OCI-LY7 (cell line): ENCODE measurements around the gene DDT. TPM values are rescaled to one million over a fixed set of nuclear protein-coding genes. Genes with fewer than 3 reads are reported as not detected.
"Not testable (repeated sequence)": the region's sequence is repeated elsewhere in the genome, so short reads cannot be mapped to it uniquely, and the experiment has no call there.

ENCODE experiments used
- BruUV-seq: library from RNA; stranded (reverse); fragments of 400-500 nt; replicated peaks from 2 replicates; lab custom pipeline; 2021; lab: Mats Ljungman, UMichigan
- CTCF ChIA-PET: fragments of 300-600 bp; sonication (Branson Sonifier 250); formaldehyde crosslinking; loops from one replicate; lab custom pipeline; 2022; ENCODE audit warnings: antibody characterized with exemption; ENCODE audit not compliant: unreplicated experiment; lab: Charles Lee
- POLR2A ChIA-PET: fragments of 300-600 bp; sonication (Branson Sonifier 250); formaldehyde crosslinking; loops from one replicate; lab custom pipeline; 2022; ENCODE audit warnings: antibody characterized with exemption; lab: Charles Lee
- DNase-seq: peaks from one replicate; pipeline ENCODE4 v3.0.0-alpha.2; 2015; ENCODE audit warnings: low spot score
- H2AFZ ChIP-seq: fragments of 200-600 bp; sonication (generic), shearing (Covaris generic); 2 replicates; pipeline ENCODE4 v1.6.1; 2014; ENCODE audit warnings: mild to moderate bottlenecking, antibody characterized with exemption, low read length, moderate library complexity
- H3K27ac ChIP-seq: fragments of 200-600 bp; sonication (generic); 2 replicates; pipeline ENCODE4 v1.5.1; 2014; ENCODE audit warnings: mixed run types, low read depth, mild to moderate bottlenecking, moderate library complexity, low read length, inconsistent platforms; ENCODE audit not compliant: poor library complexity, severe bottlenecking
- H3K36me3 ChIP-seq: fragments of 200-600 bp; sonication (generic); 2 replicates; pipeline ENCODE4 v1.6.1; 2014; ENCODE audit warnings: mild to moderate bottlenecking, antibody characterized with exemption, low read length, moderate library complexity, mixed read lengths; ENCODE audit not compliant: insufficient read depth
- H3K4me1 ChIP-seq: fragments of 200-600 bp; sonication (generic); 2 replicates; pipeline ENCODE4 v1.5.1; 2014; ENCODE audit warnings: mild to moderate bottlenecking, low read length; ENCODE audit not compliant: insufficient read depth, poor library complexity, severe bottlenecking
- H3K4me2 ChIP-seq: fragments of 200-600 bp; sonication (generic); 2 replicates; pipeline ENCODE4 v1.6.1; 2014; ENCODE audit warnings: mild to moderate bottlenecking, low read length
- H3K4me3 ChIP-seq: fragments of 200-600 bp; sonication (generic); 2 replicates; pipeline ENCODE4 v1.5.1; 2014; ENCODE audit warnings: mild to moderate bottlenecking, low read depth, low read length; ENCODE audit not compliant: poor library complexity, severe bottlenecking
- H3K79me2 ChIP-seq: fragments of 200-600 bp; sonication (generic); 2 replicates; pipeline ENCODE4 v1.6.1; 2016; ENCODE audit warnings: low read depth, mild to moderate bottlenecking, low read length, moderate library complexity, mixed read lengths; ENCODE audit not compliant: insufficient read depth
- H3K9me2 ChIP-seq: fragments of 200-600 bp; sonication (generic); 2 replicates; pipeline ENCODE4 v1.6.1; 2016; ENCODE audit warnings: mild to moderate bottlenecking, low read length, mixed read lengths; ENCODE audit not compliant: insufficient read depth
- H3K9me3 ChIP-seq: fragments of 200-600 bp; sonication (generic); 2 replicates; pipeline ENCODE4 v1.6.1; 2014; ENCODE audit warnings: mild to moderate bottlenecking, mixed run types, low read length, mixed read lengths
- H4K20me1 ChIP-seq: fragments of 200-600 bp; sonication (generic); 2 replicates; pipeline ENCODE4 v1.6.1; 2014; ENCODE audit warnings: mild to moderate bottlenecking, antibody characterized with exemption, low read length, moderate library complexity, mixed read lengths; ENCODE audit not compliant: insufficient read depth
- intact Hi-C: fragments of 100-400 bp; cut with micrococcal nuclease; formaldehyde crosslinking; loops from one replicate; pipeline ENCODE4 v1.10.0; 2022; ENCODE audit not compliant: unreplicated experiment
- total RNA-seq, 2 experiments: library from RNA; depleted of rRNA in 1 of 2; stranded (reverse); fragments of >200 nt in 1 of 2; shearing (Covaris generic) in 1 of 2; gene quantifications; 2 replicates each; pipeline ENCODE4 v1.2.3, GENCODE V29; 2014 to 2022

Gene DDT
- total RNA-seq, 2 experiments from 2014 or later: 182 to 252 TPM

GRCh38 chr22:23952794-23953405 is 21.3 kb downstream of the DDT start:
- intact Hi-C loops: loop anchor here (5.0 kb wide), 1 partner anchor 39 kb away; no protein-coding TSS in a partner anchor
- CTCF ChIA-PET, BruUV-seq, H3K79me2 ChIP-seq, H3K36me3 ChIP-seq, H3K27ac ChIP-seq, POLR2A ChIA-PET, H2AFZ ChIP-seq, H4K20me1 ChIP-seq, H3K9me3 ChIP-seq, H3K9me2 ChIP-seq, H3K4me1 ChIP-seq, DNase-seq, H3K4me2 ChIP-seq, H3K4me3 ChIP-seq: not testable (repeated sequence)

- CTCF ChIA-PET, H3K36me3 ChIP-seq, H3K9me2 ChIP-seq, H3K27ac ChIP-seq, H3K9me3 ChIP-seq, H3K79me2 ChIP-seq, H3K4me1 ChIP-seq, POLR2A ChIA-PET, H4K20me1 ChIP-seq, BruUV-seq, H2AFZ ChIP-seq, H3K4me2 ChIP-seq, H3K4me3 ChIP-seq, DNase-seq: not testable (repeated sequence)
- intact Hi-C loops: loop anchor here (5.0 kb wide), 1 partner anchor 41 kb away; no protein-coding TSS in a partner anchor
These were observed 22.9 kb downstream of the DDT start for GRCh38 chr22:23951383-23951782.

- DNase-seq, POLR2A ChIA-PET: not testable (repeated sequence)
These were observed 24.5 kb downstream of the DDT start for GRCh38 chr22:23949764-23950163.

GRCh38 chr22:23947391-23947790 is 26.9 kb downstream of the DDT start:
- H4K20me1 ChIP-seq, POLR2A ChIA-PET, H3K79me2 ChIP-seq, intact Hi-C loops, BruUV-seq, CTCF ChIA-PET, H3K4me1 ChIP-seq, H3K4me2 ChIP-seq, H3K9me3 ChIP-seq, DNase-seq, H3K4me3 ChIP-seq, H3K36me3 ChIP-seq, H3K9me2 ChIP-seq, H3K27ac ChIP-seq: not testable (repeated sequence)
- peak overlapping the region; percentile 46; the same call in 1 of the 2 replicates for H2AFZ ChIP-seq

More at GRCh38 chr22:23949764-23950163, 24.5 kb downstream of the DDT start:
- H2AFZ ChIP-seq, H3K4me2 ChIP-seq, BruUV-seq, H3K4me1 ChIP-seq, H4K20me1 ChIP-seq, CTCF ChIA-PET, H3K36me3 ChIP-seq, H3K79me2 ChIP-seq, H3K4me3 ChIP-seq, H3K27ac ChIP-seq, H3K9me3 ChIP-seq, H3K9me2 ChIP-seq: not testable (repeated sequence)
- intact Hi-C loops: loop anchor here (5.0 kb wide), 1 partner anchor 43 kb away; no protein-coding TSS in a partner anchor

- CTCF ChIA-PET: not testable (repeated sequence)
These were observed 34.1 kb downstream of the DDT start for GRCh38 chr22:23940166-23940565.

More at GRCh38 chr22:23940166-23940565, 34.1 kb downstream of the DDT start:
- H3K9me3 ChIP-seq, intact Hi-C loops, H4K20me1 ChIP-seq, BruUV-seq, DNase-seq, H3K4me2 ChIP-seq, H3K4me1 ChIP-seq, POLR2A ChIA-PET, H3K36me3 ChIP-seq, H3K9me2 ChIP-seq, H2AFZ ChIP-seq, H3K27ac ChIP-seq, H3K79me2 ChIP-seq, H3K4me3 ChIP-seq: not testable (repeated sequence)
